Uterus (tissue), 2 donors: ENCODE measurements around the gene KRT24.

ENCODE experiments used
- CTCF ChIP-seq, 4 experiments: fragments of 200-600 bp in 2 of 4; fragments of 450-650 bp in 2 of 4; sonication (generic) in 2 of 4; IDR thresholded peaks; one replicate each; pipeline ENCODE4 v1.5.1; 2016 to 2019; ENCODE audit warnings: antibody characterized with exemption in 4 of 4, mild to moderate bottlenecking in 2 of 4, moderate library complexity in 1 of 4
- POLR2A ChIP-seq, 2 donors: fragments of 450-650 bp; IDR thresholded peaks; one replicate each; pipeline ENCODE4 v1.6.1; 2016; ENCODE audit warnings: antibody characterized with exemption in 2 of 2, mild to moderate bottlenecking in 1 of 2, moderate library complexity in 1 of 2

- no peak for TF ChIP-seq CTCF (IDR thresholded peaks at IDR 0.05)
- no peak for TF ChIP-seq POLR2A (IDR thresholded peaks at IDR 0.05)
These were observed 46.8 kb upstream of the KRT24 start for GRCh38 chr17:40750391-40750790.
